H9 (cell line): ENCODE results near the gene CABP4. TPM values are rescaled to one million over a fixed set of nuclear protein-coding genes. Genes with fewer than 3 reads are reported as not detected.

Experiments
- DNase-seq: peaks from one replicate; pipeline ENCODE4 v3.0.0-alpha.2; 2017
- H2AFZ ChIP-seq: one replicate; pipeline ENCODE4 v1.6.1; 2013; ENCODE audit warnings: mild to moderate bottlenecking, low read length, control low read depth, moderate library complexity
- H2AK5ac ChIP-seq: 2 replicates; pipeline ENCODE4 v1.6.1; 2013; ENCODE audit warnings: low read length, control low read depth, mixed read lengths; ENCODE audit not compliant: insufficient read length
- H2BK120ac ChIP-seq: one replicate; pipeline ENCODE4 v1.6.1; 2013; ENCODE audit warnings: low read depth, mild to moderate bottlenecking, low read length, control low read depth, inconsistent platforms; ENCODE audit not compliant: poor library complexity, severe bottlenecking
- H2BK12ac ChIP-seq: 2 replicates; pipeline ENCODE4 v1.6.1; 2013; ENCODE audit warnings: low read length, control low read depth, mixed read lengths, low read depth; ENCODE audit not compliant: insufficient read length
- H2BK15ac ChIP-seq: 2 replicates; pipeline ENCODE4 v1.6.1; 2013; ENCODE audit warnings: low read depth, low read length, control low read depth
- H2BK20ac ChIP-seq: one replicate; pipeline ENCODE4 v1.6.1; 2013; ENCODE audit warnings: low read depth, mild to moderate bottlenecking, low read length, control low read depth, inconsistent platforms; ENCODE audit not compliant: poor library complexity, severe bottlenecking
- H2BK5ac ChIP-seq: 2 replicates; pipeline ENCODE4 v1.6.1; 2013; ENCODE audit warnings: low read length, control low read depth, mixed read lengths; ENCODE audit not compliant: insufficient read length
- H3K14ac ChIP-seq: 2 replicates; pipeline ENCODE4 v1.6.1; 2013; ENCODE audit warnings: low read length, control low read depth; ENCODE audit not compliant: insufficient read depth
- H3K18ac ChIP-seq: 2 replicates; pipeline ENCODE4 v1.6.1; 2013; ENCODE audit warnings: low read depth, mild to moderate bottlenecking, mixed read lengths, low read length, control low read depth; ENCODE audit not compliant: insufficient read length
- H3K23ac ChIP-seq: 2 replicates; pipeline ENCODE4 v1.6.1; 2013; ENCODE audit warnings: low read length, control low read depth, mixed read lengths, low read depth; ENCODE audit not compliant: insufficient read length
- H3K23me2 ChIP-seq: 2 replicates; pipeline ENCODE4 v1.6.1; 2013; ENCODE audit warnings: low read depth, mild to moderate bottlenecking, mixed read lengths, low read length, control low read depth; ENCODE audit not compliant: insufficient read length, poor library complexity, severe bottlenecking
- H3K27ac ChIP-seq: 2 replicates; pipeline ENCODE4 v1.5.1; 2013; ENCODE audit warnings: low read length, control low read depth, mixed read lengths, low read depth; ENCODE audit not compliant: insufficient read length
- H3K27me3 ChIP-seq: 2 replicates; pipeline ENCODE4 v1.6.1; 2013; ENCODE audit warnings: low read length, control low read depth, inconsistent platforms; ENCODE audit not compliant: insufficient read depth
- H3K4ac ChIP-seq: 2 replicates; pipeline ENCODE4 v1.6.1; 2013; ENCODE audit warnings: low read depth, mild to moderate bottlenecking, control low read depth, inconsistent platforms, low read length, moderate library complexity
- H3K4me1 ChIP-seq: 2 replicates; pipeline ENCODE4 v1.6.1; 2013; ENCODE audit warnings: low read length, control low read depth, inconsistent platforms; ENCODE audit not compliant: insufficient read depth
- H3K4me2 ChIP-seq: 2 replicates; pipeline ENCODE4 v1.6.1; 2013; ENCODE audit warnings: low read length, control low read depth, mixed read lengths; ENCODE audit not compliant: insufficient read length, insufficient read depth
- H3K56ac ChIP-seq: 2 replicates; pipeline ENCODE4 v1.6.1; 2013; ENCODE audit warnings: low read depth, mild to moderate bottlenecking, mixed read lengths, low read length, control low read depth; ENCODE audit not compliant: insufficient read length
- H3K79me1 ChIP-seq: 2 replicates; pipeline ENCODE4 v1.6.1; 2013; ENCODE audit warnings: low read depth, mild to moderate bottlenecking, moderate library complexity, low read length, control low read depth, inconsistent platforms; ENCODE audit not compliant: insufficient read depth, poor library complexity, severe bottlenecking
- H3K79me2 ChIP-seq: 2 replicates; pipeline ENCODE4 v1.6.1; 2013; ENCODE audit warnings: low read length, control low read depth, inconsistent platforms; ENCODE audit not compliant: insufficient read depth
- H3K9ac ChIP-seq: 2 replicates; pipeline ENCODE4 v1.6.1; 2013; ENCODE audit warnings: low read length, control low read depth, mixed read lengths; ENCODE audit not compliant: insufficient read length; ENCODE audit errors: extremely low read depth
- H3K9me3 ChIP-seq: one replicate; pipeline ENCODE4 v1.6.1; 2013; ENCODE audit warnings: low read depth, low read length, inconsistent platforms; ENCODE audit not compliant: control insufficient read depth
- H3T11ph ChIP-seq: one replicate; pipeline ENCODE4 v1.6.1; 2013; ENCODE audit warnings: mild to moderate bottlenecking, low read length, control low read depth, inconsistent platforms
- H4K20me1 ChIP-seq: one replicate; pipeline ENCODE4 v1.6.1; 2013; ENCODE audit not compliant: control insufficient read depth, insufficient read length, insufficient read depth
- H4K5ac ChIP-seq: 2 replicates; pipeline ENCODE4 v1.6.1; 2013; ENCODE audit warnings: low read depth, mild to moderate bottlenecking, mixed read lengths, low read length, control low read depth; ENCODE audit not compliant: insufficient read length
- H4K8ac ChIP-seq: replicated peaks from 2 replicates; pipeline ENCODE4 v1.6.1; 2013; ENCODE audit warnings: low read length, control low read depth, mixed read lengths, low read depth; ENCODE audit not compliant: insufficient read length
- H4K91ac ChIP-seq: 2 replicates; pipeline ENCODE4 v1.6.1; 2013; ENCODE audit warnings: low read depth, mild to moderate bottlenecking, moderate library complexity, mixed read lengths, low read length, control low read depth; ENCODE audit not compliant: insufficient read length
- H3K27ac Mint-ChIP-seq, 3 experiments: 2 replicates in 2 of 3; 3 replicates in 1 of 3; pipeline ENCODE4 v1.8.0; 2020 to 2021; ENCODE audit warnings: mixed read lengths in 3 of 3, mild to moderate bottlenecking in 1 of 3, moderate library complexity in 1 of 3
- H3K27me3 Mint-ChIP-seq: 2 replicates; pipeline ENCODE4 v1.8.0; 2021; ENCODE audit warnings: low read depth, mild to moderate bottlenecking, moderate library complexity, mixed read lengths
- H3K36me3 Mint-ChIP-seq, 3 experiments: 2 replicates in 2 of 3; 3 replicates in 1 of 3; pipeline ENCODE4 v1.8.0; 2020 to 2021; ENCODE audit warnings: low read depth in 3 of 3, mixed read lengths in 3 of 3; ENCODE audit not compliant: insufficient read depth in 1 of 3
- H3K4me1 Mint-ChIP-seq, 2 experiments: 2 replicates each; pipeline ENCODE4 v1.8.0; 2020; ENCODE audit warnings: mixed read lengths in 2 of 2
- H3K4me3 Mint-ChIP-seq, 2 experiments: 2 replicates in 1 of 2; 3 replicates in 1 of 2; pipeline ENCODE4 v1.8.0; 2020 to 2021; ENCODE audit warnings: mild to moderate bottlenecking in 2 of 2, mixed read lengths in 2 of 2, moderate library complexity in 1 of 2
- H3K9me3 Mint-ChIP-seq, 2 experiments: 2 replicates in 1 of 2; 3 replicates in 1 of 2; pipeline ENCODE4 v1.8.0; 2020; ENCODE audit warnings: mild to moderate bottlenecking in 2 of 2, mixed read lengths in 2 of 2, moderate library complexity in 1 of 2
- WGBS: extraction: QIAGEN DNeasy Blood & Tissue Kit; methylation state at CpG from one replicate; pipeline ENCODE4 v1.1.7; 2013; ENCODE audit warnings: missing lambda C conversion rate, low lambda C conversion rate, mixed read lengths; ENCODE audit not compliant: insufficient read length; ENCODE audit errors: extremely low coverage; 5-methylcytosine and 5-hydroxymethylcytosine counted together
- total RNA-seq: library from RNA; stranded (reverse); gene quantifications from 2 replicates; pipeline ENCODE4 v1.2.1, GENCODE V29; 2021
- TF ChIP-seq, protein P1 (sequence below): fragments of 200-600 bp; sonication (generic); conservative IDR thresholded peaks from 3 replicates; pipeline ENCODE4 v1.8.0; 2021; ENCODE audit warnings: antibody characterized with exemption, mild to moderate bottlenecking

Gene CABP4
- total RNA-seq, 1 experiment from 2014 or later: not detected

DNA sequence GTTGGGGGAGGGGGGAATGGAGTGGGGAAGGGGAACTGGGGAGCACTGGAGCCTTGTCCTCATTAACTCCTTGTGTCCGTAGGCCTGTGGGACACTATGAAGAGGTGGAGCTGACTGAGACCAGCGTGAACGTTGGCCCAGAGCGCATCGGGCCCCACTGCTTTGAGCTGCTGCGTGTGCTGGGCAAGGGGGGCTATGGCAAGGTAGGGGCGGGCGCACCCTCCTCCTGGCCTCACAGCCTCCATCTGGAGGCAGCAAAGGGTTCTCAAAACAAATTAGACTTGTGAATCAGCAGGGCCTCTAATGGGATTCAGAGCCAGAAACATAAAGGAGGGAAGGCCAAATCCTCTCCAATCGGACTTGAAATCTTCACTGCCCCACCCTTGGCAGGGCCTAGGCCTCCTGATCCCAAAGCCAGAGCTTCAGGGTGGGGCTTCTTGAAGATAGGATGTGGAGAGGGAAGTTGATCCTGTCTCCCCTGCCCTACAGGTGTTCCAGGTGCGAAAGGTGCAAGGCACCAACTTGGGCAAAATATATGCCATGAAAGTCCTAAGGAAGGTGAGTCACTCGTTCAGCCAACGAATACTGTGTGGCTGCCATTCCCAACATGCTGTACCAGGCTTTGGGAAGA lies 26.0 kb upstream of the CABP4 start:
- H4K91ac ChIP-seq: no peak overlapping the region
- no peaks in the 10 kb centered on the region for H3K4me1 ChIP-seq
- H3K9ac ChIP-seq: peak overlapping the region; percentile 76
- H3T11ph ChIP-seq: no peak overlapping the region
- H3K4me2 ChIP-seq: peak overlapping the region; percentile 90
- no peak overlapping the region for H2BK120ac ChIP-seq
- DNase-seq: no peak
- H2AFZ ChIP-seq: no peak overlapping the region
- Mint-ChIP-seq H3K4me1 (peaks cover 9 to 12% of the 10 kb centered on the region in 2 experiments), H3K9me3 (no peaks in the 10 kb centered on the region), H3K27me3 (no peaks in the 10 kb centered on the region; the same call in 1 of the 2 replicates), H3K36me3 (peaks cover 9 to 30% (median 21%) of the 10 kb centered on the region in 3 experiments; a peak in 6 of 7 replicates), H3K4me3 (peak overlapping the region; percentile 87 to 92), H3K27ac (peak overlapping the region in 2 of 3 experiments; percentile 71 to 95; a peak in 4 of 7 replicates)
- no peak overlapping the region for H3K14ac ChIP-seq
- no peak overlapping the region for H2BK5ac ChIP-seq
- no peak overlapping the region for H2BK12ac ChIP-seq
- H3K9me3 ChIP-seq: no peaks in the 10 kb centered on the region
- H3K4ac ChIP-seq: no peak overlapping the region
- no peaks in the 10 kb centered on the region; the same call in 1 of the 2 replicates for H3K79me2 ChIP-seq
- TF ChIP-seq, protein P1, sequence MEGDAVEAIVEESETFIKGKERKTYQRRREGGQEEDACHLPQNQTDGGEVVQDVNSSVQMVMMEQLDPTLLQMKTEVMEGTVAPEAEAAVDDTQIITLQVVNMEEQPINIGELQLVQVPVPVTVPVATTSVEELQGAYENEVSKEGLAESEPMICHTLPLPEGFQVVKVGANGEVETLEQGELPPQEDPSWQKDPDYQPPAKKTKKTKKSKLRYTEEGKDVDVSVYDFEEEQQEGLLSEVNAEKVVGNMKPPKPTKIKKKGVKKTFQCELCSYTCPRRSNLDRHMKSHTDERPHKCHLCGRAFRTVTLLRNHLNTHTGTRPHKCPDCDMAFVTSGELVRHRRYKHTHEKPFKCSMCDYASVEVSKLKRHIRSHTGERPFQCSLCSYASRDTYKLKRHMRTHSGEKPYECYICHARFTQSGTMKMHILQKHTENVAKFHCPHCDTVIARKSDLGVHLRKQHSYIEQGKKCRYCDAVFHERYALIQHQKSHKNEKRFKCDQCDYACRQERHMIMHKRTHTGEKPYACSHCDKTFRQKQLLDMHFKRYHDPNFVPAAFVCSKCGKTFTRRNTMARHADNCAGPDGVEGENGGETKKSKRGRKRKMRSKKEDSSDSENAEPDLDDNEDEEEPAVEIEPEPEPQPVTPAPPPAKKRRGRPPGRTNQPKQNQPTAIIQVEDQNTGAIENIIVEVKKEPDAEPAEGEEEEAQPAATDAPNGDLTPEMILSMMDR: no peak
- no peak overlapping the region for H3K56ac ChIP-seq
- no CpG with 5 or more reads among the region's 12 CpGs for WGBS
- no peaks in the 10 kb centered on the region for H3K79me1 ChIP-seq
- no peak overlapping the region for H4K5ac ChIP-seq
- H3K18ac ChIP-seq: no peak overlapping the region
- H3K23ac ChIP-seq: no peak overlapping the region
- H2BK20ac ChIP-seq: no peak overlapping the region
- no peak overlapping the region for H2BK15ac ChIP-seq
- H3K27me3 ChIP-seq: no peaks in the 10 kb centered on the region
- H4K8ac ChIP-seq: no peak overlapping the region
- H3K27ac ChIP-seq: no peak overlapping the region
- no peaks in the 10 kb centered on the region for H4K20me1 ChIP-seq
- peaks cover 4% of the 10 kb centered on the region for H3K23me2 ChIP-seq
- no peak overlapping the region for H2AK5ac ChIP-seq
